Fibroblast of the aortic adventitia (primary cell): ENCODE results near the gene FBXW10. TPM values are rescaled to one million over a fixed set of nuclear protein-coding genes. Genes with fewer than 3 reads are reported as not detected.
"Not testable (repeated sequence)": the region's sequence is repeated elsewhere in the genome, so short reads cannot be mapped to it uniquely, and the experiment has no call there.

Experiments
- DNase-seq: peaks from one replicate; pipeline ENCODE4 v3.0.0-alpha.2; 2010; ENCODE audit warnings: low read depth
- H3K4me3 ChIP-seq: 2 replicates; pipeline ENCODE4 v1.5.1; 2011; ENCODE audit warnings: low read depth, mild to moderate bottlenecking, control low read depth, low read length, moderate library complexity
- CTCF ChIP-seq: IDR thresholded peaks from 2 replicates; pipeline ENCODE4 v1.5.1; 2011; ENCODE audit warnings: mild to moderate bottlenecking, low read length, control low read depth, inconsistent platforms; ENCODE audit not compliant: insufficient read depth
- total RNA-seq: library from RNA; depleted of rRNA; stranded (reverse); fragments of >200 nt; gene quantifications from 2 replicates; pipeline ENCODE4 v1.2.3, GENCODE V29; 2012; ENCODE audit warnings: low replicate concordance

The FBXW10 gene
- total RNA-seq, 1 donor = under 0.01 TPM

- H3K4me3 ChIP-seq, DNase-seq: not testable (repeated sequence)
Measured at GRCh38 chr17:18744726-18745125, 872 bp downstream of the FBXW10 start.

- DNase-seq, H3K4me3 ChIP-seq: not testable (repeated sequence)
Measured at GRCh38 chr17:18746551-18746950, 2.7 kb downstream of the FBXW10 start.

GRCh38 chr17:18747501-18747900, 3.6 kb downstream of the FBXW10 start:
- H3K4me3 ChIP-seq, DNase-seq: not testable (repeated sequence)

GRCh38 chr17:18750242-18750641, 6.4 kb downstream of the FBXW10 start:
- not testable (repeated sequence) for DNase-seq, H3K4me3 ChIP-seq

GRCh38 chr17:18753829-18754409, 10.1 kb downstream of the FBXW10 start:
- DNase-seq, H3K4me3 ChIP-seq: not testable (repeated sequence)

GRCh38 chr17:18755969-18756368, 12.1 kb downstream of the FBXW10 start:
- DNase-seq, H3K4me3 ChIP-seq: not testable (repeated sequence)

- H3K4me3 ChIP-seq, DNase-seq: not testable (repeated sequence)
Measured at GRCh38 chr17:18757368-18758044, 13.7 kb downstream of the FBXW10 start.

GRCh38 chr17:18758344-18758743, 14.5 kb downstream of the FBXW10 start:
- not testable (repeated sequence) for DNase-seq, H3K4me3 ChIP-seq

GRCh38 chr17:18760221-18760620, 16.4 kb downstream of the FBXW10 start:
- not testable (repeated sequence) for H3K4me3 ChIP-seq, DNase-seq

- not testable (repeated sequence) for DNase-seq, H3K4me3 ChIP-seq
Measured at GRCh38 chr17:18770572-18770971, 26.7 kb downstream of the FBXW10 start.

GRCh38 chr17:18771066-18771465, 27.2 kb downstream of the FBXW10 start:
- not testable (repeated sequence) for DNase-seq, H3K4me3 ChIP-seq

- DNase-seq = no peak
- no peak for TF ChIP-seq CTCF
- H3K4me3 ChIP-seq = no peak overlapping the region
Measured at GRCh38 chr17:18772471-18772870, 28.6 kb downstream of the FBXW10 start.

GRCh38 chr17:18780991-18781718, 37.3 kb downstream of the FBXW10 start, which contains the start of gene TVP23B:
Gene TVP23B (plus strand): TSS chr17:18781183. CDS start chr17:18781294, 111 bp downstream.
- peak; percentile 88 for DNase-seq
- peak within 1 kb of the TSS; percentile 69 for H3K4me3 ChIP-seq

- DNase-seq = peak; percentile 1
- H3K4me3 ChIP-seq = peak overlapping the region; percentile 53
Measured at GRCh38 chr17:18781805-18782204, 38.0 kb downstream of the FBXW10 start.

- H3K4me3 ChIP-seq, DNase-seq: not testable (repeated sequence)
Measured at GRCh38 chr17:18785933-18786332, 42.1 kb downstream of the FBXW10 start.

GRCh38 chr17:18786890-18787289, 43.0 kb downstream of the FBXW10 start:
- H3K4me3 ChIP-seq, DNase-seq: not testable (repeated sequence)

- not testable (repeated sequence) for DNase-seq, H3K4me3 ChIP-seq
Measured at GRCh38 chr17:18791402-18791801, 47.5 kb downstream of the FBXW10 start.

GRCh38 chr17:18794841-18795240, 51.0 kb downstream of the FBXW10 start:
- H3K4me3 ChIP-seq = not testable (repeated sequence)
- peak; percentile 30 for DNase-seq
